H9 (cell line): ENCODE measurements around the gene PERM1. TPM values are rescaled to one million over a fixed set of nuclear protein-coding genes. Genes with fewer than 3 reads are reported as not detected.
A peak's percentile ranks its signal among the peaks of the same experiment; 100 is the strongest.

ENCODE experiments used
- DNase-seq: peaks from one replicate; pipeline ENCODE4 v3.0.0-alpha.2; 2017
- H2AFZ ChIP-seq: one replicate; pipeline ENCODE4 v1.6.1; 2013; ENCODE audit warnings: mild to moderate bottlenecking, low read length, control low read depth, moderate library complexity
- H2AK5ac ChIP-seq: 2 replicates; pipeline ENCODE4 v1.6.1; 2013; ENCODE audit warnings: low read length, control low read depth, mixed read lengths; ENCODE audit not compliant: insufficient read length
- H2BK120ac ChIP-seq: one replicate; pipeline ENCODE4 v1.6.1; 2013; ENCODE audit warnings: low read depth, mild to moderate bottlenecking, low read length, control low read depth, inconsistent platforms; ENCODE audit not compliant: poor library complexity, severe bottlenecking
- H2BK12ac ChIP-seq: 2 replicates; pipeline ENCODE4 v1.6.1; 2013; ENCODE audit warnings: low read length, control low read depth, mixed read lengths, low read depth; ENCODE audit not compliant: insufficient read length
- H2BK15ac ChIP-seq: 2 replicates; pipeline ENCODE4 v1.6.1; 2013; ENCODE audit warnings: low read depth, low read length, control low read depth
- H2BK20ac ChIP-seq: one replicate; pipeline ENCODE4 v1.6.1; 2013; ENCODE audit warnings: low read depth, mild to moderate bottlenecking, low read length, control low read depth, inconsistent platforms; ENCODE audit not compliant: poor library complexity, severe bottlenecking
- H2BK5ac ChIP-seq: 2 replicates; pipeline ENCODE4 v1.6.1; 2013; ENCODE audit warnings: low read length, control low read depth, mixed read lengths; ENCODE audit not compliant: insufficient read length
- H3K14ac ChIP-seq: 2 replicates; pipeline ENCODE4 v1.6.1; 2013; ENCODE audit warnings: low read length, control low read depth; ENCODE audit not compliant: insufficient read depth
- H3K18ac ChIP-seq: 2 replicates; pipeline ENCODE4 v1.6.1; 2013; ENCODE audit warnings: low read depth, mild to moderate bottlenecking, mixed read lengths, low read length, control low read depth; ENCODE audit not compliant: insufficient read length
- H3K23ac ChIP-seq: 2 replicates; pipeline ENCODE4 v1.6.1; 2013; ENCODE audit warnings: low read length, control low read depth, mixed read lengths, low read depth; ENCODE audit not compliant: insufficient read length
- H3K23me2 ChIP-seq: 2 replicates; pipeline ENCODE4 v1.6.1; 2013; ENCODE audit warnings: low read depth, mild to moderate bottlenecking, mixed read lengths, low read length, control low read depth; ENCODE audit not compliant: insufficient read length, poor library complexity, severe bottlenecking
- H3K27ac ChIP-seq: 2 replicates; pipeline ENCODE4 v1.5.1; 2013; ENCODE audit warnings: low read length, control low read depth, mixed read lengths, low read depth; ENCODE audit not compliant: insufficient read length
- H3K27me3 ChIP-seq: 2 replicates; pipeline ENCODE4 v1.6.1; 2013; ENCODE audit warnings: low read length, control low read depth, inconsistent platforms; ENCODE audit not compliant: insufficient read depth
- H3K4ac ChIP-seq: 2 replicates; pipeline ENCODE4 v1.6.1; 2013; ENCODE audit warnings: low read depth, mild to moderate bottlenecking, control low read depth, inconsistent platforms, low read length, moderate library complexity
- H3K4me1 ChIP-seq: 2 replicates; pipeline ENCODE4 v1.6.1; 2013; ENCODE audit warnings: low read length, control low read depth, inconsistent platforms; ENCODE audit not compliant: insufficient read depth
- H3K4me2 ChIP-seq: 2 replicates; pipeline ENCODE4 v1.6.1; 2013; ENCODE audit warnings: low read length, control low read depth, mixed read lengths; ENCODE audit not compliant: insufficient read length, insufficient read depth
- H3K56ac ChIP-seq: 2 replicates; pipeline ENCODE4 v1.6.1; 2013; ENCODE audit warnings: low read depth, mild to moderate bottlenecking, mixed read lengths, low read length, control low read depth; ENCODE audit not compliant: insufficient read length
- H3K79me1 ChIP-seq: 2 replicates; pipeline ENCODE4 v1.6.1; 2013; ENCODE audit warnings: low read depth, mild to moderate bottlenecking, moderate library complexity, low read length, control low read depth, inconsistent platforms; ENCODE audit not compliant: insufficient read depth, poor library complexity, severe bottlenecking
- H3K79me2 ChIP-seq: 2 replicates; pipeline ENCODE4 v1.6.1; 2013; ENCODE audit warnings: low read length, control low read depth, inconsistent platforms; ENCODE audit not compliant: insufficient read depth
- H3K9ac ChIP-seq: 2 replicates; pipeline ENCODE4 v1.6.1; 2013; ENCODE audit warnings: low read length, control low read depth, mixed read lengths; ENCODE audit not compliant: insufficient read length; ENCODE audit errors: extremely low read depth
- H3K9me3 ChIP-seq: one replicate; pipeline ENCODE4 v1.6.1; 2013; ENCODE audit warnings: low read depth, low read length, inconsistent platforms; ENCODE audit not compliant: control insufficient read depth
- H3T11ph ChIP-seq: one replicate; pipeline ENCODE4 v1.6.1; 2013; ENCODE audit warnings: mild to moderate bottlenecking, low read length, control low read depth, inconsistent platforms
- H4K20me1 ChIP-seq: one replicate; pipeline ENCODE4 v1.6.1; 2013; ENCODE audit not compliant: control insufficient read depth, insufficient read length, insufficient read depth
- H4K5ac ChIP-seq: 2 replicates; pipeline ENCODE4 v1.6.1; 2013; ENCODE audit warnings: low read depth, mild to moderate bottlenecking, mixed read lengths, low read length, control low read depth; ENCODE audit not compliant: insufficient read length
- H4K8ac ChIP-seq: replicated peaks from 2 replicates; pipeline ENCODE4 v1.6.1; 2013; ENCODE audit warnings: low read length, control low read depth, mixed read lengths, low read depth; ENCODE audit not compliant: insufficient read length
- H4K91ac ChIP-seq: 2 replicates; pipeline ENCODE4 v1.6.1; 2013; ENCODE audit warnings: low read depth, mild to moderate bottlenecking, moderate library complexity, mixed read lengths, low read length, control low read depth; ENCODE audit not compliant: insufficient read length
- H3K27ac Mint-ChIP-seq, 3 experiments: 2 replicates in 2 of 3; 3 replicates in 1 of 3; pipeline ENCODE4 v1.8.0; 2020 to 2021; ENCODE audit warnings: mixed read lengths in 3 of 3, mild to moderate bottlenecking in 1 of 3, moderate library complexity in 1 of 3
- H3K27me3 Mint-ChIP-seq: 2 replicates; pipeline ENCODE4 v1.8.0; 2021; ENCODE audit warnings: low read depth, mild to moderate bottlenecking, moderate library complexity, mixed read lengths
- H3K36me3 Mint-ChIP-seq, 3 experiments: 2 replicates in 2 of 3; 3 replicates in 1 of 3; pipeline ENCODE4 v1.8.0; 2020 to 2021; ENCODE audit warnings: low read depth in 3 of 3, mixed read lengths in 3 of 3; ENCODE audit not compliant: insufficient read depth in 1 of 3
- H3K4me1 Mint-ChIP-seq, 2 experiments: 2 replicates each; pipeline ENCODE4 v1.8.0; 2020; ENCODE audit warnings: mixed read lengths in 2 of 2
- H3K4me3 Mint-ChIP-seq, 2 experiments: 2 replicates in 1 of 2; 3 replicates in 1 of 2; pipeline ENCODE4 v1.8.0; 2020 to 2021; ENCODE audit warnings: mild to moderate bottlenecking in 2 of 2, mixed read lengths in 2 of 2, moderate library complexity in 1 of 2
- H3K9me3 Mint-ChIP-seq, 2 experiments: 2 replicates in 1 of 2; 3 replicates in 1 of 2; pipeline ENCODE4 v1.8.0; 2020; ENCODE audit warnings: mild to moderate bottlenecking in 2 of 2, mixed read lengths in 2 of 2, moderate library complexity in 1 of 2
- WGBS: extraction: QIAGEN DNeasy Blood & Tissue Kit; methylation state at CpG from one replicate; pipeline ENCODE4 v1.1.7; 2013; ENCODE audit warnings: missing lambda C conversion rate, low lambda C conversion rate, mixed read lengths; ENCODE audit not compliant: insufficient read length; ENCODE audit errors: extremely low coverage; 5-methylcytosine and 5-hydroxymethylcytosine counted together
- total RNA-seq: library from RNA; stranded (reverse); gene quantifications from 2 replicates; pipeline ENCODE4 v1.2.1, GENCODE V29; 2021
- TF ChIP-seq, protein P1 (sequence below): fragments of 200-600 bp; sonication (generic); conservative IDR thresholded peaks from 3 replicates; pipeline ENCODE4 v1.8.0; 2021; ENCODE audit warnings: antibody characterized with exemption, mild to moderate bottlenecking

PERM1 gene
- total RNA-seq, 1 experiment from 2014 or later = not detected

DNA sequence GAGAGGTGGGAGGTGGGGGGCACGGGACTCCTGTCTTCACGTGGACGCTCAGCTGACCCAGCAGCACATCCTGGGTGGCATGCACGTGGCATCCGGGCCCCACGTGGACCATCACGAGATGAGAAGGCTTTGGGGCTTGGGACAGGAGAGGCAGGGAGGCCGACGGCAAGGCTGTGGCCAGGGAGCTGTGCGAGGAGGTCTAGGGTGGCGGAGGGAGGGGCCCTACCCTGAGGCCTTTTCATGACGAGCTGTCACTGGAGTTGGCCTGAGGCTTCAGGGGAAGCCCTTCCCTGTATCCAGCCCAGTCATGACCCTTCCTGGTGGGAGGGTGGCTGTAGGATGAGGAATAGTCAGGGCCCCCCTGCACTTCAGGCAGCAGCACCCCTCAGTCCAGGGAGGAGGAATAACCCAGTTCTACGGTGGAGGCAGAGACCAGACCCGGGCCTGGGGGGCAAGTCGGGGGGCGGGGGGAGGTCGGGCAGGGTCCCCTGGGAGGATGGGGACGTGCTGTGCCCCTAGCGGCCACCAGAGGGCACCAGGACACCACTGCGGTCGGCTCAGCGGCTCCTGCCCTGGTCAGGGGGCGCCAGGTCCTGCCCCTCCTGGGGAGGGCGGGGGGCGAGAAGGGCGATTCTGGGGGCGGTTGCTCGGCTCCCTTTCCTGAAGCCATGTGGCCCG, 2.0 kb upstream of the PERM1 start:
- Histone ChIP-seq H3K18ac (no peak overlapping the region), H2BK12ac (no peak overlapping the region), H3K23ac (no peak overlapping the region), H3K79me2 (no peaks in the 10 kb centered on the region), H2BK5ac (no peak overlapping the region), H2AK5ac (no peak overlapping the region), H3K4me2 (no peak overlapping the region), H3K9ac (no peak overlapping the region), H4K20me1 (no peaks in the 10 kb centered on the region), H4K91ac (no peak overlapping the region), H2AFZ (no peak overlapping the region), H3K4me1 (no peaks in the 10 kb centered on the region), H2BK15ac (no peak overlapping the region), H3T11ph (no peak overlapping the region), H3K27me3 (peaks cover 2% of the 10 kb centered on the region; the same call in 1 of the 2 replicates), H3K79me1 (no peaks in the 10 kb centered on the region), H2BK20ac (no peak overlapping the region), H4K5ac (no peak overlapping the region), H3K4ac (no peak overlapping the region), H3K9me3 (no peaks in the 10 kb centered on the region), H2BK120ac (no peak overlapping the region), H3K56ac (no peak overlapping the region), H4K8ac (no peak overlapping the region), H3K14ac (no peak overlapping the region), H3K27ac (no peak overlapping the region), H3K23me2 (no peaks in the 10 kb centered on the region)
- H3K27me3 Mint-ChIP-seq = peaks cover 88% of the 10 kb centered on the region
- WGBS = no CpG with 5 or more reads among the region's 29 CpGs
- no peak overlapping the region for H3K27ac Mint-ChIP-seq
- H3K4me3 Mint-ChIP-seq = no peak overlapping the region
- H3K4me1 Mint-ChIP-seq = no peaks in the 10 kb centered on the region
- no peak for DNase-seq
- H3K9me3 Mint-ChIP-seq = peaks cover 2 to 8% of the 10 kb centered on the region in 2 experiments; a peak in 4 of 5 replicates
- no peaks in the 10 kb centered on the region; a peak in 1 of 7 replicates for H3K36me3 Mint-ChIP-seq
- TF ChIP-seq, protein P1, sequence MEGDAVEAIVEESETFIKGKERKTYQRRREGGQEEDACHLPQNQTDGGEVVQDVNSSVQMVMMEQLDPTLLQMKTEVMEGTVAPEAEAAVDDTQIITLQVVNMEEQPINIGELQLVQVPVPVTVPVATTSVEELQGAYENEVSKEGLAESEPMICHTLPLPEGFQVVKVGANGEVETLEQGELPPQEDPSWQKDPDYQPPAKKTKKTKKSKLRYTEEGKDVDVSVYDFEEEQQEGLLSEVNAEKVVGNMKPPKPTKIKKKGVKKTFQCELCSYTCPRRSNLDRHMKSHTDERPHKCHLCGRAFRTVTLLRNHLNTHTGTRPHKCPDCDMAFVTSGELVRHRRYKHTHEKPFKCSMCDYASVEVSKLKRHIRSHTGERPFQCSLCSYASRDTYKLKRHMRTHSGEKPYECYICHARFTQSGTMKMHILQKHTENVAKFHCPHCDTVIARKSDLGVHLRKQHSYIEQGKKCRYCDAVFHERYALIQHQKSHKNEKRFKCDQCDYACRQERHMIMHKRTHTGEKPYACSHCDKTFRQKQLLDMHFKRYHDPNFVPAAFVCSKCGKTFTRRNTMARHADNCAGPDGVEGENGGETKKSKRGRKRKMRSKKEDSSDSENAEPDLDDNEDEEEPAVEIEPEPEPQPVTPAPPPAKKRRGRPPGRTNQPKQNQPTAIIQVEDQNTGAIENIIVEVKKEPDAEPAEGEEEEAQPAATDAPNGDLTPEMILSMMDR = peak; percentile 96
